H54 (cell line): ENCODE measurements around the gene LRRFIP1.

ENCODE experiments used
- DNase-seq: peaks from one replicate; pipeline ENCODE4 v3.0.0; 2011; ENCODE audit warnings: low spot score, mixed read lengths; ENCODE audit not compliant: insufficient read length
- FAIRE-seq: peaks from 3 replicates; lab custom pipeline; 2011; peaks lifted over from hg19 to GRCh38; lab: Jason Lieb, UNC
- POLR2A ChIP-seq: IDR thresholded peaks from 2 replicates; pipeline ENCODE4 v1.6.1; 2011; ENCODE audit warnings: low read depth, mild to moderate bottlenecking, low read length

The LRRFIP1 gene

GRCh38 chr2:237731663-237732062 is 104.3 kb downstream of the LRRFIP1 start:
- DNase-seq, result peak; percentile 78
- TF ChIP-seq POLR2A, result no peak
- FAIRE-seq, result peak; percentile 20

DNA sequence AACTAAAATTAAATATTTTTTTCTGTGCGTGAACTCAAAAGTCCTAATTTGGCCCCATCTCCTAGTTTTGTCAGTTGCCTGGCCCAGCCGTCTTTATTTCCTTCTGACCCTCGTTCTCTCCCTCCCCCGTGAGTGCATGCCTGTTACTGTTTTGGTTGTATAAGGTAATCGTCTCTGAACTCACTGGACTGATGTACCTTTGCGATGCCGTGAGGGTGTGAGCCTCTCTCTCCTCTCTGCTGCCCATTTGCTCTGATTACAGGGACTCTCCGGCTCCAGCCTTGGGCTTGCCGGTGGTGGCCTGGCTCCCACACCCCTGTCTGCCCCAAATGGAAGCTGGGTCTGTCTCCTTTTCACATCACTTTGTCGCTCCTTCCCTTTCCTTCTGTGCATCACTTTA is 104.7 kb downstream of the LRRFIP1 start:
- DNase-seq (no peak), FAIRE-seq (no peak)
- TF ChIP-seq POLR2A, result no peak

- TF ChIP-seq POLR2A, result no peak
- FAIRE-seq (no peak), DNase-seq (no peak)
Measured at GRCh38 chr2:237732790-237733381, 105.5 kb downstream of the LRRFIP1 start.

- no peak for TF ChIP-seq POLR2A
Measured at GRCh38 chr2:237733677-237734300, 106.4 kb downstream of the LRRFIP1 start.

GRCh38 chr2:237734905-237735623 is 107.7 kb downstream of the LRRFIP1 start:
- no peak for DNase-seq

More at GRCh38 chr2:237733677-237734300, 106.4 kb downstream of the LRRFIP1 start:
- DNase-seq, result no peak
- no peak for FAIRE-seq

GRCh38 chr2:237735798-237736197 is 108.4 kb downstream of the LRRFIP1 start:
- DNase-seq (no peak), FAIRE-seq (no peak)
- no peak for TF ChIP-seq POLR2A

More at GRCh38 chr2:237734905-237735623, 107.7 kb downstream of the LRRFIP1 start:
- FAIRE-seq, result no peak
- no peak for TF ChIP-seq POLR2A

DNA sequence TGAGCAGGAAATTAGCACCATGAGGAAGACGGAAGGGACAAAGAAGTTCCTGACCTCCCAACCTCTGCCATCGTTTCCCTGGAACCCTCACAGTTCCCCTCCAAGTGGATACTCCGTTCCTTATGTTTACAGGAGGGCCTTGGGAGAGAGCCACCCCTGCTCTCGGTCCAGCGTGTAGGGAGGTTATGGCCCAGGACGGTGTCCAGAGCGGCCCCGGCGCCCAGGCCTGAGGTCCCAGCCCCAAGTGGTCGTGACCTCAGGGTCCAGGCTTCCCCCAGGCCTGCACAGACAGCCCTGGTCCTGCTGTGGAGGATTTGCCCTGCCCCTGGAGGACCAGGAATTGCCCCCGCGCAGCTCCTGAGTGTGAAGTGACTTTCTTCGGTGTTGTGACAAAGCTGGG is 109.4 kb downstream of the LRRFIP1 start:
- DNase-seq (no peak), FAIRE-seq (no peak)
- no peak for TF ChIP-seq POLR2A

DNA sequence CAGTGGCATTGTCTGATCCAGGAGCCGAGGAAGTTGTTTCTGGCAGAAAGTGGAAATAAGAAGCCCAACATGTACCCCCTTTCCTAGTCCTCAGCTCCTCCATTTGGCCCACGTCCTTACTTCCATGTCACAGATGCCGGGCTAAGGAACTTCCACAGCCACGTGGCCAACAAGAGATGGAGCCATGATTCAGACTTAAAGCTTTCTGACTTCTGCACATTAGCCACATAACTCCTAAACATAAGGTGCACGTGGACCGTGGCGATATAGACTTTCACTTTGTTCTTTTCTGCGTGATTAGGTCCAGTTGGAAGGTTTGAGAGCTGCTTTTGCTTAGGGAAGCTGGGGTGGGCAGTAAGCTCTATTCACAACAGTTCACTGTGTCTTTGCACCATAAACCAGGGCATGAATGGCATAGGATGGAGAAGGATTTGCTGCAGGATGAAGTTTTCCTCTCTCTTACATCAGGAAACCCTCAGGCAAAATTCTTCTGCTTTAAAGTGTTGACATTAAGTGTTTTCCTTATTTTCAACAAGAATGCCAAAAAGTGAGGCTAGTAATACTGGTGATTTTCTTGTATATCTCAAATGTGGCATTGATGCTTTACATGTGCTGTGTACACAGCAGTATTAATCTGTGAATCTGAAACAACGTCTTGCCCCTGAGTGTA is 109.9 kb downstream of the LRRFIP1 start:
- TF ChIP-seq POLR2A, result no peak
- FAIRE-seq (no peak), DNase-seq (no peak)

DNA sequence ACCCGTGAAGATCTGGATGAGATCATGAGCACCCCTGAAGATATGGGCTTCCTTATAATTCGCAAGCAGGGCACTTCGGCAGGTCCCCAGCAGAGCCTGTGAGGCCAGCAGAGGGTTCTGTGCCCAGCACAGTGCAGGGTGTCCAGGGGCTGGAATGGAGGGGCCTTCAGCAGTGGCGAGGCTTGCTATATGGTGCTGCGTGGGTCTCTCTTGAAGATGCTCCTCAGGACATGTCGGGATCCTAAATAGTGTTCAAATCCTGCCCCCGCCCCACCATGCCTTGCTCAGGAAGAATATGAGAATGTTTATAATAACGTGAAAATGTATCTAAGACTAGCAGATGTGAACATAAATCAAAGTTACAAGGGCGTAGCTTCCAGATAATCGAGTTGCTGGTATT is 110.9 kb downstream of the LRRFIP1 start:
- DNase-seq (no peak), FAIRE-seq (no peak)
- TF ChIP-seq POLR2A, result no peak

GRCh38 chr2:237739101-237739500 is 111.7 kb downstream of the LRRFIP1 start:
- FAIRE-seq (no peak), DNase-seq (no peak)
- no peak for TF ChIP-seq POLR2A

GRCh38 chr2:237742191-237742590 is 114.8 kb downstream of the LRRFIP1 start:
- FAIRE-seq, result no peak
- no peak for TF ChIP-seq POLR2A
- no peak for DNase-seq

DNA sequence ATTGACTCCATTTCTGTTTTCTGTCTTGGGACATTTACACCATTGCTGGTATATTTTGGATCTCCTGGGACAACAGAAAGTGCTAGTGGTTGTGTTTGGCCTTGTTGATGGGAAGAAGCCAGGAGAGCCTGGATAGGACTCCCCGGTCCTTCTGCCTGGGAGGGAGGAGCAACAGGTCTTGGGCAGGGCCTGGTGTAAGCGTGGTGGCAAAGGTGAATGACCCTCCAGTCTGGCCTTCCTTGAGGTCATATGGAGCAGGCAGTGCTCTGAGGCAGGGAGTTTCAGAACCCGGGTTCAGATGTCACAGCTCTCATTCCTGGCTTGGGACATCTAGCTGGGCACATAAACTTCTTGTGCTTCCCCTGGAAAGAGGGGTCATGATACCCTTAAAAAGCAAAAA is 115.2 kb downstream of the LRRFIP1 start:
- no peak for DNase-seq
- no peak for FAIRE-seq
- no peak for TF ChIP-seq POLR2A

- FAIRE-seq (no peak), DNase-seq (no peak)
- no peak for TF ChIP-seq POLR2A
Measured at GRCh38 chr2:237743024-237743423, 115.6 kb downstream of the LRRFIP1 start.

DNA sequence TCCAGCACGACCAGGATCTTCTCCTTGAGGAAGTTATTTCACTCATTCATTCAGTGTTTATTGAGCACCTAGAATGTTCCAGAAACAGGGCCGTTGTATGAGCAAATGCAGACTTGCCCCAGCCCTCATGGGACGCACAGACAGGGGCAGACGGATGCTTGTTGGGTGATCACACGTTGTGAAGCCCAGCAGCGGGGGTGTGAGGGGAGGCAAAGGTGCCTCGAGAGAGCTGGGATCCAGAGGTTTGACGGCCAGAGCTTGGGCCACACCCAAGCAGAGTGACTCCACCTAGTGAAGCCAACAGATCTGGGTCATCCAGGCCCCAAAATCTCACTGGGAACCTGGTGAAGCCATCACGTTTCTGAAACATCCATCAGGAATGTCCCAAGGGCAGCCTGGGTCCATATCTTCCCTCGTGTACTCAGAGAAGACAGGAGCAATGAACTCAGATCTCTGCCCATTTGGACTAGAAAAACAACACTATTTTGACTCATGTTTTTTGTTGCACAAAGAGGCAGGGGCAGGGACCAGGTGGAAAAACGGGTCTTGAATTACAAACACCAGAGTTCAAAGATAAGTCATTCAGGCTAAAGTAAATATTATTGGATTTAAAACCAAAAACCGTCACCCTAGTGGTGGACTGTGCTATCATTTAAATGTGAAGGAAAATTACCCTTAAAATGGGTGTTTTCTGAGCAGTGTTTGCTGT is 116.3 kb downstream of the LRRFIP1 start:
- no peak for FAIRE-seq
- peak; percentile 33 for DNase-seq
- no peak for TF ChIP-seq POLR2A
